HG02973 (cell line): Measurements from ENCODE around the gene OR1E2.
"Not testable (repeated sequence)": the region's sequence is repeated elsewhere in the genome, so short reads cannot be mapped to it uniquely, and the experiment has no call there.

ENCODE experiments used
- ATAC-seq: cut with Tn5 transposase; IDR thresholded peaks from one replicate; pipeline ENCODE4 v1.9.1; 2021; ENCODE audit warnings: moderate library complexity; ENCODE audit not compliant: unreplicated experiment

Gene OR1E2, protein sequence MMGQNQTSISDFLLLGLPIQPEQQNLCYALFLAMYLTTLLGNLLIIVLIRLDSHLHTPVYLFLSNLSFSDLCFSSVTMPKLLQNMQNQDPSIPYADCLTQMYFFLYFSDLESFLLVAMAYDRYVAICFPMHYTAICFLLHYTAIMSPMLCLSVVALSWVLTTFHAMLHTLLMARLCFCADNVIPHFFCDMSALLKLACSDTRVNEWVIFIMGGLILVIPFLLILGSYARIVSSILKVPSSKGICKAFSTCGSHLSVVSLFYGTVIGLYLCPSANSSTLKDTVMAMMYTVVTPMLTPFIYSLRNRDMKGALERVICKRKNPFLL

GRCh38 chr17:3433741-3434140, at the start of gene OR1E2:
TSS of gene OR1E2 (minus strand) at chr17:3433841. CDS start at chr17:3433841, 0 bp downstream.
- ATAC-seq: no peak

DNA sequence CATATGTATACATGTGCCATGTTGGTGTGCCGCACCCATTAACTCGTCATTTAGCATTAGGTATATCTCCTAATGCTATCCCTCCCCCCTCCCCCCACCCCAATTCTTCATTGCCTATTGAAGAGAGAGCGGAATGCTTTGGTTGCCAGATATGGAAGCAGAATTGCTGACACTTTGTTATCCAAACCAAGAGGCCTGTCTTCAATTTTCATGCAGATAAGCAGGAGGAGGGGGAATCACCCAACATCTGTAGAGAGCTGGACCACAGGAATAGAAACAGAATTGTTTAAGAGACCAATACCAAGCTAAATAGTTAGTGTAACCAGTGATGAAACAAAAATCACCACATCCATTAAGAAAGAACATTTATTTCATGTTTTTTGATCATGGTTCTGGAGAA, 49.2 kb upstream of the OR1E2 start:
- no peak for ATAC-seq

- no peak for ATAC-seq
These were observed 46.3 kb upstream of the OR1E2 start for GRCh38 chr17:3479988-3480387.

DNA sequence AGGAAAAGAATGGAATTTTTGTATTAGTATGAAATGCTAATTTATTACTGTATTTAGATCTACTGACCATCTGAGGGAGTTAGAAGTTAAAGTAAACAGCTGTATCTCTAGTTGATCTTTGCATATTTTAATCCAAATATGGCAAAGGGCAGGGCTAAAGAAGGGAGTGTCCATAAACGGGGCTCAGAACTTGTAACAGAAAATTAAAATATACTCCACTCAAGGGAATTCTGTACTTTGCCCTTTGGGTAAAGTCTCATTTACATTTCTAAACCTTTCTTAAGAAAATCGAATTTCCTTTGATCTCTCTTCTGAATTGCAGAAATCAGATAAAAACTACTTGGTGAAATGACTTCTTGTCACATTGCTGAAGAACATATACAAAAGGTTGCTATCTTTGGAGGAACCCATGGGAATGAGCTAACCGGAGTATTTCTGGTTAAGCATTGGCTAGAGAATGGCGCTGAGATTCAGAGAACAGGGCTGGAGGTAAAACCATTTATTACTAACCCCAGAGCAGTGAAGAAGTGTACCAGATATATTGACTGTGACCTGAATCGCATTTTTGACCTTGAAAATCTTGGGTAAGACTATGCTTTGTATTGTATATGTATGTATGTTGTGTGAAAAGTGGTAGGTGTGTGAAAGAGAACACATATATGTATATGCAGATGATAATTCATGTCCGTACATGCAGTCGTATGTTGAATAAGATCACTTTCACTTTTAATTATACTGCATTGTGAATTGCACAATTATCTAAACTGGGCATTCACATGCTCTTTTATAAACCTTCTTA, 42.4 kb upstream of the OR1E2 start, which contains the start of gene ASPA:
ASPA (plus strand) TSS at position 186 of the 799 bp plus-strand sequence; CDS start at position 349, 163 bp downstream.
- ATAC-seq: no peak

- ATAC-seq: no peak
These were observed 41.6 kb upstream of the OR1E2 start for GRCh38 chr17:3475251-3475685.

DNA sequence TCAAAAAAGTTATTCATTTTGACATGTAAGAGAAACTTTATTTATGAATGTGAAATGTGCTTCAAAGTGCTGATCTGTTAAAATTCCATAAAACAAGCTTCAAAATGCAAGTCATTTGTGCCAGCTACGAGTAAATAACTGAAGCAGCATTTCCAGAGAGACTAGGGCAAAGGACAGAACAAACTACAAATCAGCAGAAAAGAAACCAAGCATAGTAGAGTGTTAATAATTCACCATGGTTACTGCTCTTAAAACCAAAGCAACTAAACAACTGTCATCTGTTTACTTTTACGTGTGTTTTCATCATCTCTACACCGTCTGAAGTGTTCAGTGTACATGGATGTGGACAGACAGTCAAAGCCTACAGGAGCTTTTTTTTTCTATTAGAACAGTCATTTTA, 40.6 kb upstream of the OR1E2 start:
- no peak for ATAC-seq

DNA sequence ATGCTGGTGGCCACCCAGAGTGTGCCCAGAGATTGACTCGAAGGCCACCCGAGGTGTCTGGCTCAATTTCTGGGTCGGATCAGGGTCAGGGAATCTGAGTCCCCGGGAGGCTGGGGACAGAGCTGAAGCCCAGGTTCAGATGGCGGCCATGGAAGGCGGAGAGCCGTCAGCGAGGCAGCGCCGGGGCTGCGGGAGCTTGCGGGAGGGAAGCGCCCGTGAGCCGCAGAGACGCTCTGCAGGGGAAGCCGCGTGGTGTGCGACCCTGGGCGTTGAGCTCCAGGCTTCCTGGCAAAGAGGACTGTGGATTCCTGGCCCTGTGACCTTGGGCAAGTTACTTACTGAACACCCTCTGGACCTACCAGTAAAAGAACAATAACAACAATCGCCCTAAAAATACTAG, 38.5 kb upstream of the OR1E2 start:
- ATAC-seq: no peak

DNA sequence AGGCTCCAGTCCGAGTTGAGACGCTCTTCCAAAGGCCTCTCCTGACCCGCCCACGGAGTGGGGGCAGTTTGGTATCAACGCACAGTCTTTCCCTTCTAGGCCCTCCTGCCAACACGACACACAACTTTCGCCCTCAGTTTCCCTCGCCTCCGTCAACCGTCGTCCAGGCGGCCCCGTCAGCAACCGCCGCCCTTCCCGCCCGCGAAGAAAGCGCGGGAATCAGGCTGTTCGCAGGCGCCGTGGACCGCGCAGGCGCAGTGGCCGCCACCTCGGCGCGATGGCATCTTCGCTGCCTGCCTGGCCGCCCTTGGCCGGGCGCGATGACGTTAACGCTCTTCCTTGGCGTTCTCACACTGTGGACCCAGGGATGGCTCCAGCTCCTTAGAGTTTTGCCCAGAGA, 38.0 kb upstream of the OR1E2 start, which contains the start of gene SPATA22:
SPATA22 (minus strand) TSS at position 221 of the 400 bp plus-strand sequence. CDS start 2,494 bp downstream, outside the sequence.
- ATAC-seq: no peak

- no peak for ATAC-seq
These were observed 35.9 kb upstream of the OR1E2 start for GRCh38 chr17:3469529-3469928.

- not testable (repeated sequence) for ATAC-seq
These were observed 32.7 kb upstream of the OR1E2 start for GRCh38 chr17:3466355-3466754.

DNA sequence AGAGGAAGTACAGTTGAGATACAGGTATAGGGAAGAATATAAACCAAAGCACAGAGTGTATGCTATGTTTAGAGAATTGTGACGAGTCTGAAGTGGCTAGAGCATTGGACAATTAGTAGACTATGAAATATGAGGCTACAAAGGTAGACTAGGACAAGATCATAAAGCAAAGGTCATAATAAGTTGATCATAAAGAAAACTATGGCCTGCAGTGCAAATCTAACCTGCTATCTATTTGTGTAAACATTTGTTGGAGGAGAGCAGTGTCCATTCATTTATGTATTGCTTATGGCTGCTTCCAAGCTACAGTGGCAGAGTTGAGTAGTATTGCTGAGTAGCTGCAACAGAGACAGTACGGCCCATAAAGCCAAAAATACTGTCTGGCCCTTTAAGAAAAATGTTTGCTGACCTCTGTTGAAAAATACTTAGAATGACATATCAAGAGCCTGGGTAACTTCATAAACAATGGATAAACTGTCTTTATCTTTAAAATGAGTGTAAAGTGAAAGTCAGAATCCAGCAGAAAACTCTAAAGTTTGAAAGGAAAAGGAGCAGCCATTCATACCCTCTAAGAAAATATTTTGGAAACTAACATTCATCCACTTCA, 14.5 kb upstream of the OR1E2 start:
- no peak for ATAC-seq

GRCh38 chr17:3447625-3448024, 14.0 kb upstream of the OR1E2 start:
- no peak for ATAC-seq

- no peak for ATAC-seq
These were observed 6.8 kb upstream of the OR1E2 start for GRCh38 chr17:3440451-3440850.

- no peak for ATAC-seq
These were observed 4.7 kb upstream of the OR1E2 start for GRCh38 chr17:3438368-3438767.

GRCh38 chr17:3433215-3433614, 426 bp downstream of the OR1E2 start:
- not testable (repeated sequence) for ATAC-seq

GRCh38 chr17:3418222-3418621, 15.4 kb downstream of the OR1E2 start:
- no peak for ATAC-seq

- ATAC-seq: no peak
These were observed 18.0 kb downstream of the OR1E2 start for GRCh38 chr17:3415610-3416009.

DNA sequence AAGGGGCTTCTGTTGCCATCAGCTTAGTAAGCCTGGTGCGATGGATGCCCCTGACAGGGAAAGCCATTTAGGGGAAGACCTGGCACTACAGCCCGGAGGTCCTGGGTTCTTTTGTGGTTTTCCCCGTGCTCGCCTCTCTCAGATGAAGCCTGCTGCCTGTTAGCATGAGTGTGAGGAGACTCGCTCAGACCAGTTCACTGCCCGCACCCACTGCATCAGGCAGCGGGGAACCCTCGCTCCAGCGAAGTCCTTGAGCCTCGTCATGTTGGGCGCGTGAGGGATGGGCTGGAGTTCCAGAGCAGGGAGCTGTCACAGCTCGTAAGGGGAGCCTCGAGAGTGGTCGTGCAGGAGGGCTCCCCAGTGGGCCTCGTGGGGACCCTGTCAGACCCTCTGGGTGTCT, 21.4 kb downstream of the OR1E2 start:
- ATAC-seq: not testable (repeated sequence)

- no peak for ATAC-seq
These were observed 22.6 kb downstream of the OR1E2 start, which contains the start of gene OR3A3 for GRCh38 chr17:3411070-3411469. TSS of gene OR3A3 (plus strand) at chr17:3411370.

DNA sequence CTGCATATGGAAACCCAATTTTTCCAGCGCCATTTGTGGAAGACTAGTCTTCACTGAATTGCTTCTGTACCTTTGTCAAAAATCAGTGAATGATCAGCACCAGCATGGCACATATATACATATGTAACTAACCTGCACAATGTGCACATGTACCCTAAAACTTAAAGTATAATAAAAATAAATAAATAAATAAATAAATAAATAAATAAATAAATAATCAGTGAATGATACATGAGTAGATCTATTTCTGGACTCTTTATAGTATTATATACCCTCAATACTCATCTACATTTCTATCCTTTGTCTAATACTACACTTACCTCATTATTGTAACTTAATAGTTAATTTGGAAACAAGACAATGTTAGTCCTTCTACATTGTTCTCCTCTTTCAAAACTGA, 29.8 kb downstream of the OR1E2 start:
- not testable (repeated sequence) for ATAC-seq

DNA sequence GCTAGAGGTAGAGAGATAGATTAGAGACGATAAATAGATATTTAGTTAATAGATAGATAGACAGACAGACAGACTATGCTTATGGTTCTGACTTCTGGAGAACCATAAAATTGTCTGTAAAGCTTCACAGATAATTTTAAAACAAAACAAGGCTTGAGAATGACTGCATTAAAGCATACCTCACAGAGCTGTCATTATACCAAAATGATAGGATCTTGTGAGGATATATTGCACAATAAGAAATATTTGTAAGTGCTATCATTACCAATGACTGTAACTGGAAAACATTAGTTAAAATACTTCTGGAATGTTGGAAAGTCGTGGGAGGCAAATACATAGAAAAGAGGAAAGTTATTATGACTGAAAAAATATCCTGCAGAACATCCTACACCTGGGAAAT, 31.9 kb downstream of the OR1E2 start:
- no peak for ATAC-seq
